Loucy (cell line): ENCODE data around the gene PROSER2.

Experiments
- H2AFZ ChIP-seq: fragments of 200-600 bp; sonication (generic); 2 replicates; pipeline ENCODE4 v1.6.0; 2016; ENCODE audit warnings: antibody characterized with exemption, mild to moderate bottlenecking, low read length, moderate library complexity
- H3F3A ChIP-seq: fragments of 200-600 bp; 2 replicates; pipeline ENCODE4 v1.6.0; 2016; ENCODE audit warnings: antibody characterized with exemption, low read depth, mild to moderate bottlenecking
- H3K27me3 ChIP-seq: fragments of 200-600 bp; sonication (generic); 2 replicates; pipeline ENCODE4 v1.6.1; 2014; ENCODE audit warnings: low read length, mild to moderate bottlenecking; ENCODE audit not compliant: insufficient read depth, poor library complexity, severe bottlenecking
- H3K36me3 ChIP-seq: fragments of 200-600 bp; sonication (generic); 2 replicates; pipeline ENCODE4 v1.6.1; 2016; ENCODE audit warnings: low read length; ENCODE audit not compliant: insufficient read depth
- H3K4me1 ChIP-seq: fragments of 200-600 bp; sonication (generic); 2 replicates; pipeline ENCODE4 v1.5.1; 2014; ENCODE audit warnings: low read length, mild to moderate bottlenecking; ENCODE audit not compliant: insufficient read depth, poor library complexity, severe bottlenecking
- H3K4me2 ChIP-seq: fragments of 200-600 bp; sonication (generic); 2 replicates; pipeline ENCODE4 v1.6.0; 2014; ENCODE audit warnings: antibody characterized with exemption, low read length, low read depth, mild to moderate bottlenecking; ENCODE audit not compliant: poor library complexity, severe bottlenecking
- H3K4me3 ChIP-seq: fragments of 200-600 bp; sonication (generic); 2 replicates; pipeline ENCODE4 v1.5.1; 2014; ENCODE audit warnings: low read length, mild to moderate bottlenecking, mixed read lengths; ENCODE audit not compliant: poor library complexity, severe bottlenecking
- H3K79me2 ChIP-seq: fragments of 200-600 bp; sonication (generic); 2 replicates; pipeline ENCODE4 v1.6.1; 2014; ENCODE audit warnings: low read length; ENCODE audit not compliant: insufficient read depth
- H3K9ac ChIP-seq: fragments of 200-600 bp; sonication (generic); 2 replicates; pipeline ENCODE4 v1.6.0; 2014; ENCODE audit warnings: mild to moderate bottlenecking, low read depth, low read length, moderate library complexity; ENCODE audit not compliant: poor library complexity, severe bottlenecking
- H3K9me2 ChIP-seq: fragments of 200-600 bp; sonication (generic); replicated peaks from 2 replicates; pipeline ENCODE4 v1.6.1; 2016; ENCODE audit warnings: low read depth, low read length, mixed read lengths
- H3K9me3 ChIP-seq: fragments of 200-600 bp; sonication (generic); 2 replicates; pipeline ENCODE4 v1.6.1; 2014; ENCODE audit warnings: mild to moderate bottlenecking, antibody characterized with exemption, low read length, low read depth; ENCODE audit not compliant: insufficient read depth
- H4K20me1 ChIP-seq: fragments of 200-600 bp; sonication (generic); 2 replicates; pipeline ENCODE4 v1.6.0; 2014; ENCODE audit warnings: antibody characterized with exemption, low read length, mild to moderate bottlenecking; ENCODE audit not compliant: insufficient read depth, poor library complexity, severe bottlenecking
- EZH2phosphoT487 ChIP-seq: fragments of 200-600 bp; IDR thresholded peaks from 2 replicates; pipeline ENCODE4 v1.6.1; 2018; ENCODE audit warnings: antibody characterized with exemption, mild to moderate bottlenecking, moderate library complexity, borderline replicate concordance
- TF ChIP-seq, protein P1 (sequence below): fragments of 200-600 bp; sonication (generic); conservative IDR thresholded peaks from 2 replicates; pipeline ENCODE4 v1.5.1; 2014; ENCODE audit warnings: mild to moderate bottlenecking, antibody characterized with exemption, low read length

PROSER2 gene

DNA sequence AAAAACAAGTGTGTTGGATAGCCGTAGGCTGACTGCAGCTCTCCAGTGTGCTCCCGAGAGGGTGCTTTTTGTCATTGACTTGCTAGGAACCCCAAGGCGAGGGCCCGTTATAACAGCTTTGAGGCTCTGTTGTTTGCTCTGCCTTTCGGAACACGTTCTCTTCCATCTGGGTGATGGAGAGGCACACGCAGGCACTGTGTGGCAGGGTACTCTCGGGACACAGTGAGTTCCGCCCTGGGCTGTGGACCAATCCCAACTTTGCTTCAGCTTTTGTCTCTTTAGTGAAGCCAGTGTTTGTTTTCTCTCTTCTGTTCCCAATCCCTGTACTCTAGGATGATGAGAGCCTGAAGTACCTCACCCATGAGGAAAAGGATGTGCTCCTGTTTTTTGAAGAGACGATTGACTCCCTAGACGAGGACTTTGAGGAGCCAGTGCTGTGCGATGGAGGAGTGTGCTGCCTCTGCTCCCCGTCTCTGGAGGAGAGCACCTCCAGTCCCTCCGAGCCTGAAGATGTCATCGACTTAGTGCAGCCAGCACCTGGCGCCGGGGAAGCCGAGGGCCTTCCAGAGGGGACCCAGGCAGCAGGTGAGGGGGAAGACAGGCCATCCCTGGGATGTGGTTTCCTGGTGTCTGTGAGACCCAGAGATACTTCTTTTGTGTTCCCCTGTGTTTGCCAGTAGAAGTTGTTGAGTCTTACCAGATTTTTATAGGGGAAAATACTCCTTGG lies 43.2 kb downstream of the PROSER2 start:
- H3K9me2 ChIP-seq: no peaks in the 10 kb centered on the region
- no peaks in the 10 kb centered on the region; the same call in 1 of the 2 replicates for H3F3A ChIP-seq
- H3K36me3 ChIP-seq: peaks cover 16% of the 10 kb centered on the region; the same call in 1 of the 2 replicates
- no peak overlapping the region for H3K4me2 ChIP-seq
- peaks cover 3% of the 10 kb centered on the region for H4K20me1 ChIP-seq
- no peaks in the 10 kb centered on the region for H3K27me3 ChIP-seq
- H2AFZ ChIP-seq: no peak overlapping the region
- TF ChIP-seq, protein P1, sequence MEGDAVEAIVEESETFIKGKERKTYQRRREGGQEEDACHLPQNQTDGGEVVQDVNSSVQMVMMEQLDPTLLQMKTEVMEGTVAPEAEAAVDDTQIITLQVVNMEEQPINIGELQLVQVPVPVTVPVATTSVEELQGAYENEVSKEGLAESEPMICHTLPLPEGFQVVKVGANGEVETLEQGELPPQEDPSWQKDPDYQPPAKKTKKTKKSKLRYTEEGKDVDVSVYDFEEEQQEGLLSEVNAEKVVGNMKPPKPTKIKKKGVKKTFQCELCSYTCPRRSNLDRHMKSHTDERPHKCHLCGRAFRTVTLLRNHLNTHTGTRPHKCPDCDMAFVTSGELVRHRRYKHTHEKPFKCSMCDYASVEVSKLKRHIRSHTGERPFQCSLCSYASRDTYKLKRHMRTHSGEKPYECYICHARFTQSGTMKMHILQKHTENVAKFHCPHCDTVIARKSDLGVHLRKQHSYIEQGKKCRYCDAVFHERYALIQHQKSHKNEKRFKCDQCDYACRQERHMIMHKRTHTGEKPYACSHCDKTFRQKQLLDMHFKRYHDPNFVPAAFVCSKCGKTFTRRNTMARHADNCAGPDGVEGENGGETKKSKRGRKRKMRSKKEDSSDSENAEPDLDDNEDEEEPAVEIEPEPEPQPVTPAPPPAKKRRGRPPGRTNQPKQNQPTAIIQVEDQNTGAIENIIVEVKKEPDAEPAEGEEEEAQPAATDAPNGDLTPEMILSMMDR: no peak
- TF ChIP-seq EZH2phosphoT487: no peak
- no peaks in the 10 kb centered on the region for H3K9me3 ChIP-seq
- peaks cover 39% of the 10 kb centered on the region for H3K79me2 ChIP-seq
- no peak overlapping the region for H3K9ac ChIP-seq
- H3K4me3 ChIP-seq: no peak overlapping the region
- peaks cover 29% of the 10 kb centered on the region for H3K4me1 ChIP-seq

DNA sequence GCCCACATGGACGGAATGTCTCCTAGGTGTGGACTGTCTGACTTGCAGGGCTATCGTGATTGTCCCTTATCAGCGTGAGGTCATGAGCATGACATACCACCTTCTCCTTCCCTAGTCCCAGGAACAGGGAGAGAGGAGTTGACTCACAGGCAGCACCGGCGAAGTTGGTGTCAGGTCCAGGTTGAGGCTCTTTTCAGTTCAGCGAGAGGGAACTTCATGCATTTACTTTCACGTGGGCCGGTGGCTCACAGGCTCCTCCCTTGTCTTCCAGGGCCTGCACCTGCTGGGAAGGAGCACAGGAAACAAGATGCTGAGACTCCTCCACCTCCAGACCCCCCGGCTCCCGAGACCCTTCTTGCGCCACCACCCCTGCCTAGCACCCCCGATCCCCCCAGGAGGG lies 46.1 kb downstream of the PROSER2 start:
- no peaks in the 10 kb centered on the region for H3K9me2 ChIP-seq
- no peaks in the 10 kb centered on the region for H3K27me3 ChIP-seq
- peaks cover 25% of the 10 kb centered on the region for H3K79me2 ChIP-seq
- no peak overlapping the region for H3K9ac ChIP-seq
- peaks cover 24% of the 10 kb centered on the region for H3K4me1 ChIP-seq
- H3K4me3 ChIP-seq: no peak overlapping the region
- TF ChIP-seq, protein P1: no peak
- no peak for TF ChIP-seq EZH2phosphoT487
- peaks cover 16% of the 10 kb centered on the region; the same call in 1 of the 2 replicates for H3K36me3 ChIP-seq
- H3K4me2 ChIP-seq: no peak overlapping the region
- no peaks in the 10 kb centered on the region for H3F3A ChIP-seq
- H3K9me3 ChIP-seq: no peaks in the 10 kb centered on the region
- peaks cover 3% of the 10 kb centered on the region for H4K20me1 ChIP-seq
- no peak overlapping the region for H2AFZ ChIP-seq

DNA sequence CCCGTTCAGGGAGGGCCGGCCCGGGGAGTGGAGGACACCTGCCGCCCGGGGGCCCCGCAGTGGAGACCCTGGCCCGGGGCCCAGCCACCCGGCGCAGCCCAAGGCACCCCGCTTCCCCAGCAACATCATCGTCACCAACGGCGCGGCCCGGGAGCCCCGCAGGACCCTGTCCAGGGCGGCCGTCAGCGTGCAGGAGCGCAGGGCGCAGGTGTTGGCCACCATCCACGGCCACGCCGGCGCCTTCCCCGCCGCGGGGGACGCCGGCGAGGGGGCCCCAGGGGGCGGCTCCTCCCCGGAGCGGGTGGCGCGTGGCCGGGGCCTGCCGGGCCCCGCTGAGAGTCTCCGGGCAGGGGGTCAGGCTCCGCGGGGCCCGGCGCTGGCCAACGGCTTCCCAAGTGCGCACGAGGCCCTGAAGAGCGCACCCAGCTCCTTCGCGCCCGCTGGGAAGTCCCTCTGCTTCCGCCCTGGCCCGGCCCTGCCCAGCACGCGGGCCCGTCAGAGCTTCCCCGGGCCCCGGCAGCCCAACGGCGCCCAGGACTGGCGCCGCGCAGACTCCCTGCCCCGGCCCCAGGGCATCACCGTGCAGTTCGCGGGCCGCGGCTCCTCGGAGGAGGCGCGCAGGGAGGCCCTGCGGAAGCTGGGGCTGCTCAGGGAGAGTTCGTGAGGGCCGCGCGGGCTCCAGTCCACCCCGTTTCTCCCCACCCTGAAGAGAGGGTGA lies 46.7 kb downstream of the PROSER2 start:
- Histone ChIP-seq H3K79me2 (peaks cover 19% of the 10 kb centered on the region; the same call in 1 of the 2 replicates), H4K20me1 (peaks cover 3% of the 10 kb centered on the region), H3K27me3 (no peaks in the 10 kb centered on the region), H3K4me2 (no peak overlapping the region), H3K36me3 (peaks cover 16% of the 10 kb centered on the region; the same call in 1 of the 2 replicates), H3K4me3 (no peak overlapping the region), H3K9me3 (no peaks in the 10 kb centered on the region), H3F3A (no peaks in the 10 kb centered on the region), H3K9me2 (no peaks in the 10 kb centered on the region), H2AFZ (no peak overlapping the region), H3K4me1 (peaks cover 28% of the 10 kb centered on the region), H3K9ac (no peak overlapping the region)
- no peak for TF ChIP-seq EZH2phosphoT487
- TF ChIP-seq, protein P1: no peak
